Stimulated activated CD8-positive, alpha-beta memory T cell treated with anti-CD3 and anti-CD28 coated beads, Interleukin-15, amount 100 ng/mL, for 48 hours (primary cell): ENCODE data around the gene FAM200A.
"Not testable (repeated sequence)": the region's sequence is repeated elsewhere in the genome, so short reads cannot be mapped to it uniquely, and the experiment has no call there.

Source experiments
- DNase-seq, 2 donors: peaks; one replicate each; pipeline ENCODE4 v3.0.0-alpha.2; 2020; ENCODE audit warnings: low read depth in 2 of 2

FAM200A gene

GRCh38 chr7:99551767-99552463 is at the start of gene FAM200A:
TSS of gene FAM200A (minus strand) at chr7:99552114. CDS start at chr7:99548407, 3,707 bp downstream.
- DNase-seq, result peak; percentile 77 to 84

DNA sequence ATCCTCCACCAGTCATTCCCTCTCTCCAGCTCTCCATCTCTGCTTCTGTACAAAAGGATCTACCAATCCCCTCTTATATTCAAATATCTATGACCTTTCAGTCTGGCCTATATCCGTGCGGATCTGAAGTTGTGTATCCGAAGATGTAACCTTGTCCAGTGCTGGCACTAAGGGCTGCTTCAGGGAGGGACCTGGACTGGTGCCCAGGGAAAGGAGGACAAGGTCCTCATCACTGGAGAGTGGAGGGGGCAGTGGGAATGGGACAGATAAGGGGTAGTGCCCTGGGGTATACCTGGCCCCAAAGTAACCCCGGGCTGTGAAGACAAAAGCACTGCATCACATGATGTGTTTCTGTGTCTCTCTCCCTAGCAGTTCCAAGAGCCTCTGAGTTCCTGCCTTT is 47.9 kb upstream of the FAM200A start:
- no peak for DNase-seq

DNA sequence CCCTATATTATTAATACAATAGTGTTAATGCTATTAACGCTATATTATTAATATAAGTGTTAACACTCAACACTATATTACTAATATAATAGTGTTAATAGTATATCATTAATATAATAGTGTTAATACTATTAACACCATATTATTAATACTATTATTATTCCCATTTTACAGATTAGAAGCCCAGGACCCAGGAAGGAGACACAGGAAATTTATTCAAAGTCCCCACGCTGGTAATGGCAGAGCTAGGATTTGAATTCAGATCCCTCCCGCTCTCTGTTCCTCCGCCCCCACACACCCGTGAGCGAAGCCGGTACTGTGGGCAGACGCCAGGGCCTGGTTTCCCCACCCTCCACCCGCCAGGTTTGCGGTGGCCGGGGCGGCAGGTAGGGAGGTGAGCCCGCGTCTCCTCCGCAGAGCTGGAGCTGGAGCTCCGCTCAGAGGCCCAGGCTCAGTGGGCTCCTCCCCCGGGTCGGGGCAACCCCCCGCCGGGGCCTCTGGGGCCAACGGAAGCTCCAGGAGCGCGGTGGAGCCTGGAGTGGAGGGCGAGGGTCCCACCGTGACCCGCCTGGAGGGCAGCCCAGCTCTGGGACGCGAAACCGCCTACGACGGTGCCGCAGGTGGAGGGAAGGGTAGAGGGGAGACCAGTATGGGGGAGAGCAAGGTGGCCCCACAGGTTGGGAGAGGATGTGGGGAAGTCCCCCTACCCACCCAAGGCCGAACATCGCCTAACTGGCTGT is 46.0 kb upstream of the FAM200A start, which contains the start of gene TMEM225B:
Gene TMEM225B (plus strand): TSS at position 506 of the 740 bp plus-strand sequence. CDS start 6,122 bp downstream, outside the sequence.
- DNase-seq, result no peak

- DNase-seq, result no peak
Measured at GRCh38 chr7:99596408-99596955, 44.6 kb upstream of the FAM200A start.

GRCh38 chr7:99594948-99595745 is 43.2 kb upstream of the FAM200A start:
- no peak for DNase-seq

GRCh38 chr7:99588868-99589267 is 37.0 kb upstream of the FAM200A start:
- DNase-seq, result no peak

DNA sequence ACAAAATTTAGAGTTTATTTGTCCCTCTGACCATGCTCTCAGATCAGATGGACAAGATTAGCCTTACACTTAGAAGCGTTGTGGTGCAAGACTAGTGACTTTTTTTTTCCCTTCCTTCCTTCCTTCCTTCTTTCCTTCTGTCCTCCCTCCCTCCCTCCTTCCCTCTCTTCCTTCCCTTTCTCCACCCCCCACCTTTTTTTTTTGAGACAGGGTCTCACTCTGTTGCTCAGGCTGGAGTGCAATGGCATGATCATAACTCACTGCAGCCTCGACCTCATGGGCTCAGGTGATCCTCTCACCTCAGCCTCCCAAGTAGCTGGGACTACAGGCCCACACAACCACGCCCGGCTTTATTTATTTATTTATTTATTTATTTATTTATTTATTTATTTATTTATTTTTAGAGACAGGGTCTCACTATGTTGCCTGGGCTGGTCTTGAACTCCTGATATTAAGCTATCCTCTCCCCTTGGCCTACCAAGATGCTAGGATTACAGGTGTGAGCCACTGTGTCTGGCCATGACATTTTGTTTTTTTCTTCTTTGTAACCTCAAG is 28.9 kb upstream of the FAM200A start:
- DNase-seq, result not testable (repeated sequence)

GRCh38 chr7:99579956-99580777 is 28.3 kb upstream of the FAM200A start:
- DNase-seq, result peak in 1 of 2 donors; percentile 24

- DNase-seq, result no peak
Measured at GRCh38 chr7:99579281-99579955, 27.5 kb upstream of the FAM200A start.

- DNase-seq, result no peak
Measured at GRCh38 chr7:99576251-99576650, 24.3 kb upstream of the FAM200A start.

GRCh38 chr7:99573257-99573656 is 21.3 kb upstream of the FAM200A start:
- DNase-seq, result no peak

- no peak for DNase-seq
Measured at GRCh38 chr7:99571768-99572167, 19.9 kb upstream of the FAM200A start.

GRCh38 chr7:99568770-99569169 is 16.9 kb upstream of the FAM200A start:
- not testable (repeated sequence) for DNase-seq

DNA sequence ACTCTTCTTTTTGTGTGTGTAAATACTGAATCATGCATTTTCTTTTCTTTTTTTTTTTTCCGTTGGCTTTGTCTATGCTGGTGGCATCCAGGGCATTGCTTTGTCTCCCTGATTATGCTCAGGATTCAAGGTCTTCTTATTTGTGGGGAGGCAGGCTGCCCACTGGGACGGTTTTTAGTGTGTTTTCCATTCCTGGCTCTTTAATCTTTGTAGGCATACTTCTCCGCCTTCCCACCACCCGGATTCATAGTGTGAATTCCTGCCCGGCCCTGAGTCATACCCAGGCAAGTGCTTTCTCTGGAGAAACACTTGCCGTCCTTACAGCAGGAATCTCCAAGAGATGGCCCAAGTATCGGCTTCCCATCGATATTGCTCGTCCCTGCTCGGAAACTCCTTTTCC is 11.7 kb upstream of the FAM200A start:
- no peak for DNase-seq

- peak; percentile 41 to 45 for DNase-seq
Measured at GRCh38 chr7:99562832-99563231, 10.9 kb upstream of the FAM200A start.

GRCh38 chr7:99562114-99562784 is 10.3 kb upstream of the FAM200A start:
- no peak for DNase-seq

- DNase-seq, result no peak
Measured at GRCh38 chr7:99561737-99562051, 9.8 kb upstream of the FAM200A start.

DNA sequence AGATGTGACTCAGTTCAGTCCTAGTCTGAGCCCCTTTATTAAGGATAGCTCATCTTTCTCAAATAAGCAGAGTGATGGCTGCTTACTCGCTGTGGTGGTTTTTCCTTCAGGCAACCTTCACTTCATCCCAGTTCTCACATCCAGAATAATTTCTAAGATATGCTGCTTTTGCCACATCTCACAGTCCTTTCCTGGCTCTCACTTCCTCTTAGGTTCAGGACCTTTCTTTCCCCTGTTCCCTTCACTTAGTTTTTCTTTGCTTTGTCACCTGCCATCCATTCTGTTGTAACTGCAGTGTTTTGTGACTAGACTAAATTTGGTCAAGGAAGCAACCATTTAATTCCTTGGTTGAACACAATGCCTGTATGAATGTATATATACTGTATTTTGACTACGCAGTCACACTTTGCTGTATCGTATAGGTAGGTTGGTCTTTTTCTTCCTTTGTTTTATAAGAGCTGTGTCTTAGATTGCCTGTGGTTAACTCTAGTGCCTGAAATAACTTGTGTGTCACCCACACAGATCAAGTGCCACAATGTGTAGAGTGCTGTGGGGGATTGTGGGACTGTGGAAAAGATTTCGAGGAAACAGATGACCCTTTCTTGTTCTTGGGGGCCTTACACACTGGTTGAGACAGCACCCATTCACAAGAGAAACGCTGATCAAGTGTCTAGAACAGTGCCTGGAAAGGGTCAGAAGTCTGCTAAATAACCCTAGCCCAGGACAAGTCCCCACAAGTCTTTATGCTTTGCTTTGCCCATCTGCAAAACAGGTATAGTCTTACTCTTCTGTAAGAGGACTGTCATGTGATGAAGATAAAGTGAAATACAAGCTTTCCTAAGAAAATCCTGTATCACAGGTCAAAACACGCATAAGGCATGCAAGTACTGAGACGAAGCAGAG is 9.2 kb upstream of the FAM200A start:
- no peak for DNase-seq
